Mesothelial cell of epicardium (in vitro differentiated cells): ENCODE results near the gene C3orf33. TPM values are rescaled to one million over a fixed set of nuclear protein-coding genes. Genes with fewer than 3 reads are reported as not detected.

Source experiments
- DNase-seq, 2 experiments: peaks; one replicate each; pipeline ENCODE4 v3.0.0; 2021; ENCODE audit warnings: low spot score in 2 of 2; ENCODE audit not compliant: unreplicated experiment in 2 of 2
- H3K27ac Mint-ChIP-seq: 2 replicates; pipeline ENCODE4 v1.8.0; 2021; ENCODE audit warnings: mixed read lengths
- H3K27me3 Mint-ChIP-seq: 2 replicates; pipeline ENCODE4 v1.8.0; 2021; ENCODE audit warnings: low read depth, mixed read lengths
- H3K36me3 Mint-ChIP-seq: 2 replicates; pipeline ENCODE4 v1.8.0; 2021; ENCODE audit warnings: mixed read lengths
- H3K4me1 Mint-ChIP-seq: 2 replicates; pipeline ENCODE4 v1.8.0; 2021; ENCODE audit warnings: mixed read lengths
- H3K4me3 Mint-ChIP-seq: 2 replicates; pipeline ENCODE4 v1.8.0; 2021; ENCODE audit warnings: mild to moderate bottlenecking, moderate library complexity, mixed read lengths
- H3K9me3 Mint-ChIP-seq: 2 replicates; pipeline ENCODE4 v1.8.0; 2021; ENCODE audit warnings: mixed read lengths
- total RNA-seq: library from RNA; stranded (reverse); gene quantifications from 3 replicates; pipeline ENCODE4 v1.2.1, GENCODE V29; 2021
- TF ChIP-seq, protein P1 (sequence below): fragments of 200-600 bp; sonication (generic); IDR thresholded peaks from one replicate; pipeline ENCODE4 v1.5.0; 2021; ENCODE audit warnings: antibody characterized with exemption; ENCODE audit not compliant: unreplicated experiment

Gene C3orf33
- total RNA-seq, 1 donor from 2014 or later: 6.2 TPM

DNA sequence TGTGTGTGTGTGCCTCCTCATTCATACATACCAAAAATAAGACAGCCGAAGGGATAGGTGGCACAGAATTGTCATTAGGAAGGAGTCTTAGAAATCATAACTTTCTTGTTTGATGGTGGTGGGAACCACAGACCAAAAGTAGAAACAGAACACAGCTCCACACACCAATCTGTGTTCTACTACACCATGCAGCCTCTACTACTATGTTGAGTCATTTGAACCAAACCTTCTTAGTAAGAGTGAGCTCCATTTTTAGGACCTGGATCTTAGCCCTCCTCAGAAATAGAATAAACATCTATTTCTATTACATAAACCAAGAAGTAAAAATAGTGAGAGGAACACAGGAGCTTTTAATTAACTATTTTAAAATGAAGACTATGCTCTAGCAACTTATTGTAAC is 33.3 kb downstream of the C3orf33 start:
- DNase-seq: no peak
- Mint-ChIP-seq H3K4me3 (no peak overlapping the region), H3K9me3 (no peaks in the 10 kb centered on the region), H3K36me3 (peaks cover 25% of the 10 kb centered on the region), H3K27ac (no peak overlapping the region), H3K27me3 (no peaks in the 10 kb centered on the region), H3K4me1 (no peaks in the 10 kb centered on the region)
- TF ChIP-seq, protein P1, sequence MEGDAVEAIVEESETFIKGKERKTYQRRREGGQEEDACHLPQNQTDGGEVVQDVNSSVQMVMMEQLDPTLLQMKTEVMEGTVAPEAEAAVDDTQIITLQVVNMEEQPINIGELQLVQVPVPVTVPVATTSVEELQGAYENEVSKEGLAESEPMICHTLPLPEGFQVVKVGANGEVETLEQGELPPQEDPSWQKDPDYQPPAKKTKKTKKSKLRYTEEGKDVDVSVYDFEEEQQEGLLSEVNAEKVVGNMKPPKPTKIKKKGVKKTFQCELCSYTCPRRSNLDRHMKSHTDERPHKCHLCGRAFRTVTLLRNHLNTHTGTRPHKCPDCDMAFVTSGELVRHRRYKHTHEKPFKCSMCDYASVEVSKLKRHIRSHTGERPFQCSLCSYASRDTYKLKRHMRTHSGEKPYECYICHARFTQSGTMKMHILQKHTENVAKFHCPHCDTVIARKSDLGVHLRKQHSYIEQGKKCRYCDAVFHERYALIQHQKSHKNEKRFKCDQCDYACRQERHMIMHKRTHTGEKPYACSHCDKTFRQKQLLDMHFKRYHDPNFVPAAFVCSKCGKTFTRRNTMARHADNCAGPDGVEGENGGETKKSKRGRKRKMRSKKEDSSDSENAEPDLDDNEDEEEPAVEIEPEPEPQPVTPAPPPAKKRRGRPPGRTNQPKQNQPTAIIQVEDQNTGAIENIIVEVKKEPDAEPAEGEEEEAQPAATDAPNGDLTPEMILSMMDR: no peak

DNA sequence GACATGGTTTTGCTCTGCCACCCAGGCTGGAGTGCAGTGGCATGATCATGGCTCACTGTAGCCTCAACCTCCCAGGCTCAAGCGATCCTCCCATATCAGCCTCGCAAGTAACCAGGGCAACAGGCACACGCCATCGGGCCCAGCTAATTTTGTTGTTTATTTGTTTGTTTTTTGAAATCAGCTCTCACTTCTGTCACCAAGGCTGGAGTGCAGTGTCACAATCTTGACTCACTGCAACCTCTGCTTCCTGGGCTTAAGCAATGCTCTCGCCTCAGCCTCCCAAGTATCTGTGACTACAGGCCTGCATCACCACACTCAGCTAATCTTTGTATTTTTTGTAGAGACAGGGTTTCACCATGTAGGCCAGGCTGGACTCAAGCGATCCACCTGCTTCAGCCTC is 35.0 kb downstream of the C3orf33 start:
- peaks cover 25% of the 10 kb centered on the region for H3K36me3 Mint-ChIP-seq
- no peaks in the 10 kb centered on the region for H3K9me3 Mint-ChIP-seq
- no peak overlapping the region for H3K4me3 Mint-ChIP-seq
- H3K27ac Mint-ChIP-seq: no peak overlapping the region
- TF ChIP-seq, protein P1: no peak
- no peaks in the 10 kb centered on the region for H3K27me3 Mint-ChIP-seq
- no peak for DNase-seq
- no peaks in the 10 kb centered on the region for H3K4me1 Mint-ChIP-seq

DNA sequence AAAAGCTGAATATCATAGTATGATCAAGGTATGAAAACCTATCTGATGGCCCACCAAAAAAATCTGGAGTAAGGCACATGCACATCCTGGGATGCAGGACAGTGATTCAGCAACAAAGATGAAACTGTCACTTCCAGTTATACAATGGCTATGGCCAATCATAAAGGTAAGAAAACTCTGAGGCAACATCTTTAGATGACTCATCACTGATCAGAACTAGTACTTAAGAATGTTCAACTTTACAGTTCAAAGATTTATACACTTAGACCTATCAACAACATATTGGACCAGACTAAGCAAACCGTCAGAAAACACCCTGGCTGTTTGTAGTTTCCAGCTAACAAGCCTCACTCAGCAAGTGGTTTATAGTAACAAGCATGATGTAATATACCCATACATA is 39.9 kb downstream of the C3orf33 start:
- TF ChIP-seq, protein P1: no peak
- Mint-ChIP-seq H3K27ac (no peak overlapping the region), H3K36me3 (peaks cover 27% of the 10 kb centered on the region), H3K4me3 (no peak overlapping the region), H3K27me3 (no peaks in the 10 kb centered on the region), H3K4me1 (peaks cover 1% of the 10 kb centered on the region), H3K9me3 (no peaks in the 10 kb centered on the region)
- no peak for DNase-seq

DNA sequence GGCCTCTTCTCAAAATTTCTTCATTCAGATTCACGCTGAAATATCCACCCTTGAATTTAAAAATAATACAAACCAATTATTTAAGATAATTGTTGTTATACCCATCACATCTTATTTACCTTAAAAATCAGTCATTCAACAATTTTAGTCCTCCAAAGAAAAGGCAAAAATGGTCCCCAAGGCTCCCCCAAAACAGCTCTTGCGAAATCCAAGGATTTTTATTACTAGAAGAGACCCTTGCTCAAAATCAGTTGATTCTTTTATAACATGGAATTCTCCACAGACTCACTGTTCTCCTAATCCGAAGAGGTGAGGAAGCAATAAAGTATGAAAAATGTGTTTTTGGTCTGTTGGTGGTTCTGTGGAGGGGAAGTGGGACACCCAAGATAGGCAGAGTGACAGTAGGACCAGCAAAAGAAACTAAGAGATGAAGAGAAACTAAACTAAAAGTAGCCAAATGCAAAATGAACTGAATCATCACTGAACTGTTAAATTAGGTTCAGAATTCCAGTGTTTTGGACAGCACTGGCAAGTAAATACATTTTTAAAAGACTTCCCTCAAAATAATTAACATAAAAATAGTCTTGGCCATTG is 42.1 kb downstream of the C3orf33 start:
- H3K27ac Mint-ChIP-seq: no peak overlapping the region
- peaks cover 14% of the 10 kb centered on the region for H3K36me3 Mint-ChIP-seq
- no peaks in the 10 kb centered on the region for H3K9me3 Mint-ChIP-seq
- TF ChIP-seq, protein P1: no peak
- peaks cover 1% of the 10 kb centered on the region for H3K4me1 Mint-ChIP-seq
- no peak overlapping the region for H3K4me3 Mint-ChIP-seq
- H3K27me3 Mint-ChIP-seq: no peaks in the 10 kb centered on the region
- DNase-seq: no peak

DNA sequence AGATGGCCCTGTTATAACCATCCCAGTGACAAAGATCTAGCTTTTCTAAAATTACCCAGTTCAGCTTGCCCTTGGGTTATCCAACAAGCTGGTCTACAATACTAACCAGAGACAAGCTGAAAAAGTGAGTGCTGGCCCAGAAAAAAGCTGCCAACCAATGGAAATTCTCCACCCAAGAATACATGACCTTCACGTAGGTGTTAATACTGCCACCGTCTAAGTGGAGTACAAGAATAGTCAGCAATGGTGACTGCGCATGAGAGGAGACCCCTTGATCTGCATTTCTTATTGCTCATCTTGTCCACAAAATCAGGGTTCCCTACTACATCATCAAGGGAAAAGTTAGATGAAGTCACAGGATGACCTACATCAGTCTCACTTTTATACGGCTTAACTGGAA is 45.4 kb downstream of the C3orf33 start:
- no peaks in the 10 kb centered on the region for H3K27me3 Mint-ChIP-seq
- H3K27ac Mint-ChIP-seq: no peak overlapping the region
- no peaks in the 10 kb centered on the region for H3K9me3 Mint-ChIP-seq
- peaks cover 1% of the 10 kb centered on the region for H3K4me1 Mint-ChIP-seq
- H3K4me3 Mint-ChIP-seq: no peak overlapping the region
- TF ChIP-seq, protein P1: no peak
- H3K36me3 Mint-ChIP-seq: peaks cover 13% of the 10 kb centered on the region
- no peak for DNase-seq

DNA sequence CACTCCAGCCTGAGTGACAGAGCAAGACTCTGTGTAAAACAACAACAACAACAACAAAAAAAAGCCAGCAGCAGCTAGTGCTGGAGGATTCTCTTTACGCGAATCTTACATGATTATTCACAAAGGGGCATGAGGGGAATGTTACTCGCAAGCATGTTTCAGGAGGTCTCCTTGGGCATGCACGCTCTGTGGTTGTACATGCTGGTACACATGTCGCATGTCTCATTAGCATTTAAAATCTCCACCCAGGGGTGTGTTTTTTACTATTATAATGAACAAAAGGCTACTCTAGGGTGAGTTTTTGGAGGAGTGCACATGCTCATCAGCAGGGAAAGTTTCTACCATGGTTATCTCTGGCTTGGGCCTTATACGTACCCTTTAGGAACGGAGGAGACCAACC is 48.5 kb downstream of the C3orf33 start:
- TF ChIP-seq, protein P1: no peak
- no peak for DNase-seq

More for the DNA sequence above, 48.5 kb downstream of the C3orf33 start:
- no peak overlapping the region for H3K4me3 Mint-ChIP-seq
- H3K9me3 Mint-ChIP-seq: no peaks in the 10 kb centered on the region
- no peaks in the 10 kb centered on the region for H3K27me3 Mint-ChIP-seq
- no peaks in the 10 kb centered on the region for H3K4me1 Mint-ChIP-seq
- peaks cover 7% of the 10 kb centered on the region for H3K36me3 Mint-ChIP-seq
- no peak overlapping the region for H3K27ac Mint-ChIP-seq
